Transverse colon (tissue), 4 donors: ENCODE results near the gene KLF7.

ENCODE experiments used
- EP300 ChIP-seq: sonication (generic); formaldehyde crosslinking; IDR thresholded peaks from one replicate; pipeline ENCODE4 v1.6.1; 2017; ENCODE audit warnings: antibody characterized with exemption, low read depth
- POLR2A ChIP-seq: fragments of 450-650 bp; IDR thresholded peaks from one replicate; pipeline ENCODE4 v1.6.1; 2016; ENCODE audit warnings: antibody characterized with exemption, mild to moderate bottlenecking, moderate library complexity
- POLR2AphosphoS5 ChIP-seq, 3 donors: sonication (generic); formaldehyde crosslinking; IDR thresholded peaks; one replicate each; pipeline ENCODE4 v1.6.1; 2016; ENCODE audit warnings: antibody characterized with exemption in 3 of 3
- TF ChIP-seq, protein P1 (sequence below), 5 experiments: fragments of 200-600 bp in 3 of 5; fragments of 450-650 bp in 2 of 5; sonication (generic) in 3 of 5; IDR thresholded peaks; 1 replicate in 2 of 5; 2 replicates in 3 of 5; pipeline ENCODE4 v1.5.1; 2016 to 2017; ENCODE audit warnings: antibody characterized with exemption in 5 of 5, inconsistent platforms in 3 of 5, mild to moderate bottlenecking in 2 of 5, moderate library complexity in 1 of 5

DNA sequence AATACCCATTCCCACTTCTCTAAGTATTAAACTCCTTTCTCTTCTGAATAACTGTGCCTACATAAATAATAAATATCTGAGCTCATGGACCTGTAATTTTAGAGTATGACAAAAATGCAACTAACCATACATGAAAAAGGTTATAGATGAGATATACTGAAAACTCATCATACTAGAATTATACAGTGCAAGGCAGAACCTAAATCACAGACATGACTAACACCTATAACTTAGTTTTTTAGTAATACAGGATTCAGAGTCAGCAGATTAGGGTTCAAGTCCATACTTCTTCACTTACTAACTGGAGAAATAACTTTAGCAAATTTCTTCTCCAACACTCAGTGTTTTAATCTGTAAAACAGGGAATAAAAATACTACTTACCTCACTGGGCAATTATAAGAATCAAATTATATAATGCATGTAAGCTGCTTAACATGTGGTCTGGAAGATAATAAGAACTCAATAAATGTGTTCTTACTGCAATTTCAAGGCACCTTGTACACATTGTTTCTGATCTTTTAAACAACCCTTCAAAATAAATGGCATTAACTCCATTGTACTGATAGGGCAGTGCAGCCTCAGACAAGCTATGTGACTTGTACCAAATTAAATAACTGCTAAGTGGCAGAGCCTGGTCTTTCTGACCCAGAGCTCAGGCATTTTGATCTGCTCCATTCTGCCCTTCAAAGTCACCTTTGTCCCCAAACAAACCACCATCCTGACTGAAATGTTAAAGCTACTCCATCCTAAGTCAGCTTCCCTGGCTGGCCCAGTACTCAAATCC lies 39.6 kb upstream of the KLF7 start:
- no peak for TF ChIP-seq POLR2A
- TF ChIP-seq, protein P1, sequence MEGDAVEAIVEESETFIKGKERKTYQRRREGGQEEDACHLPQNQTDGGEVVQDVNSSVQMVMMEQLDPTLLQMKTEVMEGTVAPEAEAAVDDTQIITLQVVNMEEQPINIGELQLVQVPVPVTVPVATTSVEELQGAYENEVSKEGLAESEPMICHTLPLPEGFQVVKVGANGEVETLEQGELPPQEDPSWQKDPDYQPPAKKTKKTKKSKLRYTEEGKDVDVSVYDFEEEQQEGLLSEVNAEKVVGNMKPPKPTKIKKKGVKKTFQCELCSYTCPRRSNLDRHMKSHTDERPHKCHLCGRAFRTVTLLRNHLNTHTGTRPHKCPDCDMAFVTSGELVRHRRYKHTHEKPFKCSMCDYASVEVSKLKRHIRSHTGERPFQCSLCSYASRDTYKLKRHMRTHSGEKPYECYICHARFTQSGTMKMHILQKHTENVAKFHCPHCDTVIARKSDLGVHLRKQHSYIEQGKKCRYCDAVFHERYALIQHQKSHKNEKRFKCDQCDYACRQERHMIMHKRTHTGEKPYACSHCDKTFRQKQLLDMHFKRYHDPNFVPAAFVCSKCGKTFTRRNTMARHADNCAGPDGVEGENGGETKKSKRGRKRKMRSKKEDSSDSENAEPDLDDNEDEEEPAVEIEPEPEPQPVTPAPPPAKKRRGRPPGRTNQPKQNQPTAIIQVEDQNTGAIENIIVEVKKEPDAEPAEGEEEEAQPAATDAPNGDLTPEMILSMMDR (IDR thresholded peaks at IDR 0.05): no peak
- no peak for TF ChIP-seq EP300
- TF ChIP-seq POLR2AphosphoS5 (IDR thresholded peaks at IDR 0.05): no peak
